GM12873 (cell line): ENCODE data around the gene SLCO2B1.

Source experiments
- CTCF ChIP-seq: IDR thresholded peaks from 2 replicates; pipeline ENCODE4 v1.5.1; 2012; ENCODE audit warnings: low read depth, mild to moderate bottlenecking, moderate library complexity, low read length, control low read depth; ENCODE audit not compliant: insufficient read depth; ENCODE audit errors: missing control alignments

Gene SLCO2B1

GRCh38 chr11:75152651-75153427 is 1.9 kb downstream of the SLCO2B1 start:
- no peak for TF ChIP-seq CTCF

- no peak for TF ChIP-seq CTCF
These were observed 4.0 kb downstream of the SLCO2B1 start for GRCh38 chr11:75154646-75155569.

GRCh38 chr11:75155570-75156422 is 4.9 kb downstream of the SLCO2B1 start:
- no peak for TF ChIP-seq CTCF

GRCh38 chr11:75158241-75158640 is 7.3 kb downstream of the SLCO2B1 start:
- no peak for TF ChIP-seq CTCF

- no peak for TF ChIP-seq CTCF
These were observed 7.8 kb downstream of the SLCO2B1 start for GRCh38 chr11:75158696-75159150.

GRCh38 chr11:75159151-75159953 is 8.4 kb downstream of the SLCO2B1 start:
- no peak for TF ChIP-seq CTCF
